Fibroblast of skin of left quadriceps (primary cell): ENCODE results near the gene R3HDM1.
"Not testable (repeated sequence)": the region's sequence is repeated elsewhere in the genome, so short reads cannot be mapped to it uniquely, and the experiment has no call there.

ENCODE experiments used
- DNase-seq, 2 experiments: peaks; one replicate each; pipeline ENCODE4 v3.0.0-alpha.2; 2013; ENCODE audit warnings: low read depth in 2 of 2

Gene R3HDM1

DNA sequence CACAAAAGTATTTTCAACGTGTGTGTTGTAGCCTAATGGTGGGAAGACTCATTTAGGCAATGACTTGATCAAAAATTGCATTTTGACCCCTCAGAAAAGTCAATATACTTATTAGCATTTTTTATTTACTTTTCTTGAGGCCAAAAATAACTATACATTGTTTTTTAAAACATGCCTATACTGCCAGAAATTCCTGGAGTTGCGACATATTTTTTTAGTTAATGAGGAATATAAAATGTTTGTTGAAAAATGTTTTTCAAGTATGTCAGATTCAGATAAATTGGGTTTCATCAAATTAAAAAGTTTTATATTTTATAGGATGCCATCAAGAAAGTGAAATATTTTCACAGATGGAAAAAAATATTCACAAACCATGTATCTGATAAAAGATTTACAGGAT, 39.6 kb downstream of the R3HDM1 start:
- DNase-seq, result no peak

DNA sequence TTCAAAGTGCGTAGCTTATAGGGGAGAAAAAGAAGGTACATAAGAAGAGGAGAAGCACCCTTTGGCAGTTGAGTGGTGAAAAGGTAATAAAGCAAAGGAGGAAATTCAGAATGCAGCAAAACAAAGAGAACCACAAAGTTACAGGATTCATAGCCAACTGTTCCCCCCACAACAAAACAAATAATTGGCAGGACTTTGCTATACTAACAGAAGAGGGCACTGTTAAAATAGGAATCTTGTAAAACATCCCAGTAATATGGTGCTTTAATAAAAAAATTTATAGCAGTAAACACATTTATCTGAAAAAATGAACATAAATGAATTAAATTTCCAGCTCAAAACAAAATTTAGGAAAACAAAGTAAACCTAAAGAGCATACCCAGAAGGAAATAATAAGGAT, 42.3 kb downstream of the R3HDM1 start:
- no peak for DNase-seq

DNA sequence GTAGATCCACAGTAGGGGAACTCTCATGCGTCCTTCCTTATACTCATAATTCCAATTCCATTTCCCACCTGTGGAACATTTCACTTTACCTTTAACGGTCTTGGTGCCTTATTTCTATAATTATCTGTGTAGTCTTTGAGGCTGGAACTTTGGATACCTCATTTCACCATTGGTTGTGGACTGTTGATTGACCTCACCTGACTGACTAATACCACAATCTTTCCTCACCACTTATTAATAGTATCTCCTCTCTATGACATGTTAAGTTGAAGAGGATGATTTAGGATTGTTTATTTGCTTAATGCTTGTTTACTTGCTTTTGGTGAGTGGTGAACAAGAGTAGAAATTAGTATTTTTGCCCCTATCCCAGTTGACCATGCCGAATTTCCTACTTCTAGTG, 50.0 kb downstream of the R3HDM1 start:
- no peak for DNase-seq

DNA sequence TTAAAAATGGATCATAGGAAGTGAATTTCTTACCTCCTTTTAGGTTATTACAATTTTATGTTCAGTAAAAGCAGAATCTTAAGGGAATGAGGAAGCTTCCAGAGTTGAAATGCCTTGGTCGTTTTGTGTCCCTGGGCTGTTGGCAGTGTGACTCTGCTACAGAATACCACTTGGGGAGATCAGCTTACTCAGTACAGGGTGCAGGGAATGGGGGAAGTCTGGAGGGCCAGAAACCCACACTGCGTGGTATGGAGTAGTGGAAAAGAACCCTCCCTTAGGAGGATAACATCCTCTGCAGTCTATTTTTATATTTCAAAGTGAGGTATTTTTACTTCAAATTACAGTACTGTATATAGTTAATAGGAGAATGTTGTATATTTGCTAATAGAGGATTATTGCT, 51.1 kb downstream of the R3HDM1 start:
- no peak for DNase-seq

DNA sequence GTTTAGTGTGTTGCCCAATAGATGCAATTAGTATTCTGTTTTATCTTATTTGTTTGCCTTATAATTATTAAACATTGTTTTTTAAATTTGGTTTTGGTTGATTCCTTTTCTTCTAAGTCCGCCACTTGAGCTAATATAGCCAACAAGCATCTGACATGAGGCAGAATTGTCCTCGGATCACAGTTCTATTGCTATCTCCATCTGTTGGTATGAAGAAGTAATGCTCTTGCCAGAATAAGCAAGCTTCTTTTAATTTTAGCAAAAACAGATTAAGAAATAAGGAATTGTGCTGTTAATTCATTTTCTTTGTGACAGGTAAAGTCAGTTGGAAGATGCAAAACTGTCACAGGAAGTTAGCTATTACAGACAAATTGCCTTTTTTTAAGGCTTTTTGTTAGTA, 54.3 kb downstream of the R3HDM1 start:
- DNase-seq, result no peak

DNA sequence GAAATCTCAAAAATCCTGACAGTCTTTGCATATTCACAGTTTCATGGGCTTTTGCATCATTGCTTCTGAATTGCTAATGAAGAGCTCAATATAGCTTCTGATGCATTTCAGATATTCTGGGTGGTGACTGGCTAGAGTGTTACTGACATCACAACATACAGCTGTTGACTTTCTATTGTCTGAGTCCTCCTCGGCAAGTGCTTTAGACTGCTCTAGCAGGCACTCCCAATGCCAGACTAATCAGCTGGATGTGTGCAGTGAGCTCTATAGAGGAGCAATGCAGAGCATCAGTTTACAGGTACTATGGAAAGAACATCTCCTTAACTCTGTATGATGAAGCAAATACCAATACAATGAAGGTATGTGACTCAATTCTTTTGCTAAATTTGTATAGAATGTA, 54.9 kb downstream of the R3HDM1 start:
- DNase-seq, result no peak

DNA sequence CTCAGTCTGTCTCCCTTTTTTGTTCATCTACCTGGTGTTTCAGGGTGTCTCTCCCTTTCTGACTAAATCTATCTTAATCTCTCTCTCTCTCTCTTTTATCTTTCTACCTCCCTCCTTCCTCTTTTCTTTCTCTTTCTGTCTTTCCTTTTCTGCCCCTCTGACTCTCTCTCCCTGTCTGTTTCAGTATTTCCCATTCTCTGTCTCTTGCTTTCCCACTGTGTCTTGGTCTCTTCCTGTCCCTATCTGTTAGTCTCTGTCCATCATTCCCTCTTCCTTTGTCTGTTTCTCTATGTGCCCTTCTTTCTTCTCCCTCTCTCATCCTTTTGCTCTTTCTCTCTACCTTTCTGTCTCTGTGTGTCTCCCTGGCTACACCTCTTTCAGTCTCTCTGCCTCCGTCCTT, 56.7 kb downstream of the R3HDM1 start:
- no peak for DNase-seq

DNA sequence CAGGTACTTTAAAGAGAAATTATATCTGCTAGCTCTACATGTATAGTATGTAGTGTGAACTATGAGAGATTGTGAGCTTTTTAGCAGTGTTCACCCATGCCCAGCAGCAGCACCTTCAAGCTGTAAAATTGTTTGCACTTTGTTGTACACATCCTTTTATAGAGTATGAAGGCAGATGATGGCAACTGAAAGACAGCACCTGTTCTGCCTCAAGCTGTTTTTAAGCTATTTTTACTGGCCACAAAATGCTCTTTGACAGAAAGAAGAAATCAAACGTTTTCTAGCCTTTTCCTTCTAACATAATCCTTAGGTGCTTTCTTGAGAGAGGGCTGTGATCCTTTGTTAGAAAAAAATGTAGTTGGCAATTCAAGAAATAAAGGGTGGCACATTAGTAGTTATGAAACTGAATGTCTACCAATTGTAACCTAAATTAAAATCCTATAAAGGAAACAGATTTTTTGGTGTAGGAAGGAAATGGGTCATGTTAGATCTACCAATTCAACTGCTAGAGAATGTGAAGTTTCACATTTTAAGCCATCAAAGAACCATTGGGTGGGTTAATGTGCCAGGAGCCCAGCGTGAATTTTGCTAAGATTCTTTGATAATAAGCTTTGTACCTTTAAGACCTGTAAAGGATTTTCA, 59.5 kb downstream of the R3HDM1 start:
- no peak for DNase-seq

DNA sequence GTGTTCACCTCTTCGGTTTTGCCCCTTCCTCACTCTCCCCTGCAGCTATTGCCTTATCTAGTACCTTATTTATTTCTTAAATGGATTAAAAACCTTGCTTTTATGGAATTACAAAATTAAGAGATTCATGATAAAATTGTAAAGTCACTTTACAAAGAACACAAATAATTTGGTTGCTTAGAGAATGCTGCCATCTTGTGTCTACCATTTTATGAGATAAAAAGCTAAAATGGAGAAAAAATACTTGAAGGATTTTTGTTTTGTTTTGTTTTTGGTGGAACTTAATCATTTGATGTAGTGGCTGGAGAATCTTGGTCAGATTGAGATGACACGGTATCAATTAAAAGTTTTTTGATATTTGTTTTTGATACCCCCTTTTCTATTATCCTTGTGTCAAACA, 69.6 kb downstream of the R3HDM1 start:
- no peak for DNase-seq

DNA sequence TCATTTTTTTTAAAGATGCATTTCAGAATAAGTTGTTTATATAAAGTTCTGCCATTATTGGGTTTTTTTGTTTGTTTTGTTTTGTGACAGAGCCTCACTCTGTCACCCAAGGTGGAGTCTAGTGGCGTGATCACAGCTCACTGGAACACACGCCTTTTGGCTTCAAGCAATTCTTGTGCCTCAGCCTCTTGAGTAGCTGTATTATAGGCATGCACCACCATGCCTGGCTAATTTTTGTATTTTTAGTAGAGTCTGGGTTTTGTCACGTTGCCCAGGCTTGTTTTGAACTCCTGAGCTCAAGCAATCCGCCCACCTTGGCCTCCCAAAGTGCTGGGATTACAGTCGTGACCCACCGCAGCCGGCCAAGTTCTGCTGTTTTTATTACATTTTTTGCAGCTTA, 72.3 kb downstream of the R3HDM1 start:
- DNase-seq, result no peak

DNA sequence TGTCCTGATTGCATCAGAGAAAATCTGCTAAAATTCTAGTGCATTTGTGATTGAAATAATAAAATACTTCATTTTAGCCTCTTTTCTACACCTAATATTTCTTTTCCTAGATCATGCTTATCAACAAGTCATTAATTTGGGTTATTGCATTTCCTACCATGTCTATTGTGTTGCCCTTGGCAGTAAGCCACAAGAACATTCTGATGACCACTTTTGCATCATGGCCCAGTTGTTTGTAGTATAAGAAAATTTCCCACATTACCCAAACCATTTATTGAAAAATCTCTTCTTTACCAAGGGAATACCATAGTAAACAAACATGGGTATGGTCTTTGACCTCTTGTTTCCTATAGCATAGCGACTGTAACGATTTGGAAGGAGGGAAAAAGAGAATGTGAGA, 76.3 kb downstream of the R3HDM1 start:
- peak in 1 of 2 experiments; percentile 3 for DNase-seq

DNA sequence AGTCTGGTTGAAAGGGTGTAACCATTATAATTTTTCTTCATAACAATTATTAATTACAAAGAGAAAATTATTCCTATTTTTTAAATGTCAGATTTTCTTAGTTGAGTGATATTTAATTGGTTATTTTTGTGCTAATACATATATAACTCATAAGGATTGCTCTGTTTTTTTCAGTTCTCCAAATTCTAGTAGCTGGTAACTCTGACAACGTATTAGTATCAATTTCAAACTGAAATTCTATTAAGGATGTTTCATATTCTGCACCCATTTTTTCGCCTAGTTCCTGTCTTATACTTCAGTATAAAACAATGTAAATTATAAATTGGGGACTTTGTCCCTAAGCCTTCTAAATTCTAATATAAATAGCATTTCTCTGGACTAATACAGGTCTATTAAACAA, 81.0 kb downstream of the R3HDM1 start:
- DNase-seq, result no peak

DNA sequence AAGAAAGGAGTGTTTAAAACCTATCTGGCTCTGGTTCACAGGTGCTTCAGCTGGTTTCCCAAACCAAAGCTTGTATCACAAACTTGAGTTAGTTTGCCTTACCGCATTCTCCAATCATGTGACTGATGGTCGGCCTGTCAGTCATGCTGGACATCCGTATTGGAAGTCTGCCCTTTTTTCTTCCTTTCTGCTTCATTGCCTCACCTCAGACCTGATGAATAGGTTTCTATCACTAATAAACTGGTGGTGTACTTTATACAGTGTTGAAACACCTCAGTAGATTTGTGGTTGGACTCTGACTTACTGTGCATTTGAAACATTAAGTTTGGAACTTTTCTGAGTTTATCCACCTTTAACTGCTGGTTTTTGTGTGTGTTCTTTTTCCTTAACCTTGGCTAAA, 84.1 kb downstream of the R3HDM1 start:
- no peak for DNase-seq

DNA sequence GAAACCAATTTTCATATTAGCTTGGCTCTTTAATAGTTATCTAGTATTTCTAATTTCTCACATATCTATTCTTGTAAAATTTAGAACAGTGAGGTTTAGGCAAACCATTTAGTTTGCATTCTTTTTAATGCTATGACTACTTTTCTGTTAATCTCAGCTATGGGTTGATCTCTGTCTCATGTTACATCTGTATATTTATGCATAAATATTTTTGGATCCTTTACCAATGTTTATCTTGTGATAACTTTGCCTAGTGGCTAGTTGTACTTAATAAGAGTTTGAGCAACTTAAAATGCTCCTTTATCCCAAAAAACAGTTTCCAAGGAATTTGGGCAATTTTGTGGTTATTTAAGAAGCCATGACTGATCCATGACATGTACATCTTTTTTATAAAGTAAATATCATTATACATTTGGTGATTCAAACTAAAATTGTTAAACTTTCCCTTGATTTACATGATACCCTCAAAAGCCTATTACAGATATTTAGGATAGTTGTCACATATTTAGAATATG, 86.3 kb downstream of the R3HDM1 start:
- no peak for DNase-seq

DNA sequence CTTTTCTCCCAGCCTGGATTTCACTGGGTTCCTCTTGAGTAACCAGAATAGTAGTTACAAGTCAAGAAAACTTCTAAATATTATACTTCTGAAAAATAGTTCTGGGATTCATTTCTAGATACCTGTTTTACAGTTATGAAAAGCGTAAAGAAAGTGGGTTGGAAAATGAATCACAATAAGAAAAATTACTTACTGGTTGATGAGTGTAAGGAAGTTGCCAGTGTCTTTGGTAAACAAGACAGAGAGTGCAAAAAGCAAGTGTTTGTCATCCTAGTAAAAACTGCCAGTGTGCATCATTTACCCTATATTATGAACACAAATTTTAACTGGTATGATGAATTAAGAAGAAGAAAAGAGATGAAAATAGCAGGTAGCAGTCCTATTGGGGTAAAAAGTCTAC, 88.9 kb downstream of the R3HDM1 start:
- no peak for DNase-seq

DNA sequence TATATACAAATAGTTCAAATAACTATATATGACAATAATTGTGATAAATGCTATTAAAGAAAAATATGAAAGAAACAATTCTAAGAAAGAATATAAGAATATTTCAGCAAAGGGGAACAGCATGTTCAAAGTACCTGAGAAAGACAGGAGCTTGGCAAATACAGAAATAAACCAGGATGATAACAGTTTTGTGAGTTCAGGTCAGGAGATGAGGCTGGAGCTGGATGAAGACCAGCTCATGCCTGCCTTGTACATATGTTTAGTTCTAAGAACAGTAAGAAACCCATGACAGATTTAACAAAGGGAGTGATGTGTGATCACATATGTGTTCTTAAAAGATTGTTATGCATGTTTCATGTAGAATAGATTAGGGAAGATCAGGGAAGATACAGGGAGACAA, 98.2 kb downstream of the R3HDM1 start:
- no peak for DNase-seq

DNA sequence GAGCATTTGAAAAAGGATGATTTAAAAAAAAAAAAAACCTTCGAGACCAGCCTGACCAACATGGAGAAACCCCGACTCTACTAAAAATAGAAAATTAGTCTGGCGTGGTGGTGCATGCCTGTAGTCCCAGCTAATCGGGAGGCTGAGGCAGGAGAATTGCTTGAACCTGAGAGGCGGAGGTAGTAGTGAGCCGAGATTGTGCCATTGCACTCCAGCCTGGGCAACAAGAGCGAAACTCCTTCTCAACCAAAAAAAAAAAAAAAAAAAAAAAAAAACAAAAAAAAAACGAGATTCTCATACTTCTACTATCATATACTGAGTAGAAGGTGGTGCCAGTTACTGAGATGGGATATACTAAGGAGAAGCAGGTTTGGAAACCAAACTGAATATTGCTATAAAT, 98.8 kb downstream of the R3HDM1 start:
- not testable (repeated sequence) for DNase-seq

DNA sequence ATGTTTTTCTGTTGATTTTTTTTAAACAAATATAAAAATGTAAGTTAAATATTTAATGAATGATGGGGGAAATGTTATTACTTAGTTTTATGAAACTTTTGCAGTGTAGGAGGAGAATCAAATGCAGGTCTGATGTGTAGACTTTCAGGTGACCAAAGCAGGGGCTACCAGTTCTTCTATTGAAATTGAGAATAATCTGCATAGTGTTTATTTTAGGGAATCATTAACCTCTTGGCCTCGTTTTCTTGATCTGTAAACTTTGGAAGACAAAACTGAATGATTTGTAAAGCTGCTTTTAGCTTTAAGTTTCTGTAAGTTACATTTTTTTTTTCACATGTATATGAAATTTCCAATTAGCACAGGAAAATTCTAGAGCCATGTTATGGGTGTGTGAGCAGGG, 99.2 kb downstream of the R3HDM1 start:
- no peak for DNase-seq

DNA sequence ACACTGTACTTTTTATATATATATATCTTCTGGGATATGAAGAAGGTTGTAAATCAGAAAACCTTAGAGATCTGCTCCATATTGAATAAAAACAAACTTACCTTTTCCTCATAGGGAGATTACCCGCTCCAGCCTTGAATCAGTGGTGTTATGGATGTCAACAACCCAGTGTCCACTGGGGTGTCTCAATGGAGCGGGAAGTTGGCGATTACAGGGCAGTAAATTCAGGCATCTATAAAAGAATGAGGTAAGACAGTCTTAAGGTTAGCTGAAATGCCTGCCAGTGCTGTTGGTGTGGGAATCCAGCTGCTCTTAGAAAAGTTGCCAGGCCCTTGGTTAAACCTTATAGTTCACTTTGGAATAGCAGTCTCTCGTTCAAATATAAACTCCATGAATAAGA, 102.3 kb downstream of the R3HDM1 start:
- DNase-seq, result no peak

DNA sequence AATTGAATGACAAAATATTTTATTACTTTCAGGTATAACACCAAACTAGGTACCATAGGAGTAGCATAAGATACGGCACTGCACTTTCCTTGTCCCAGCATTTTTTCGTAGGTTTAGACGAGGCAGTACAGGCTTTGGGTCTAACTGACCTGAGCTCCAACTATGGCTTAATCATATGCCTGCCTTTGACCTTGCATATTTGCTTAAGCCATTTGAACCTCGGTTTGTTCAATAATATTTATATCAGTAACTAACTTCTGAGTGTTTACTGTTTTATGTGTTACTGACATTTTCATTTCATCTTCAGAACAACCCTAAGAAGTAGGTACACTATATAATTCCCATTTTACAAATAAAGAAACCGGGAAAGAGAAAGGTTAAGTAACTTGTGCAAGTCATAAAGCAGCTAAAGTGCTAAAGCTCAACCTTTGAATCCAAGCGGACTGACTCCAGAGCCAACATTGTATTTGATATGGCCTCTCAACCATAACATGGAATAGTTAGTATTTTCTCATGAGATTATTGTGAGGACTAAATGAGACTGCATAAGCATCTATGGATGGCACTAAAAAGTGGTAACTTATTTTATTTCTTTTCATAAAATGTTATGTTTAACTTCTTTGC, 104.0 kb downstream of the R3HDM1 start:
- no peak for DNase-seq

DNA sequence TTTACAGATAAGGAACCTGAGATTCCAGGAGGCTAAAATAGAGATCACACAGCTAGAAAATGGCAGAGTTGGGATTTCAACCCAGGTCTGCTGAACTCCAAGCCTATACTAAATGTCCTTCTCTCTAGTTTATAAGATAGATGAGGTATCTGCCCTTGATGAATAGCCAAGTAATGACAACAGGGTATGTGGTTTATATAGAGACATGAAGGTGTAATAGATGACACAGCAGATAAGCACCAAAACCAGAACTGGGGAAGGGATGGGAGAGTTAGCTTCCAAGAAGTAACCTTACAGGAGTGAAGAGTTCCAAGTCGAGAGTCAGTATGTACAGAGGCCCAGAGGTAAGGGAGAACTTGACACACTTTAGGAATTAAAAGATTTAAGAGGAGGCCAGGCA, 105.7 kb downstream of the R3HDM1 start:
- DNase-seq, result no peak

DNA sequence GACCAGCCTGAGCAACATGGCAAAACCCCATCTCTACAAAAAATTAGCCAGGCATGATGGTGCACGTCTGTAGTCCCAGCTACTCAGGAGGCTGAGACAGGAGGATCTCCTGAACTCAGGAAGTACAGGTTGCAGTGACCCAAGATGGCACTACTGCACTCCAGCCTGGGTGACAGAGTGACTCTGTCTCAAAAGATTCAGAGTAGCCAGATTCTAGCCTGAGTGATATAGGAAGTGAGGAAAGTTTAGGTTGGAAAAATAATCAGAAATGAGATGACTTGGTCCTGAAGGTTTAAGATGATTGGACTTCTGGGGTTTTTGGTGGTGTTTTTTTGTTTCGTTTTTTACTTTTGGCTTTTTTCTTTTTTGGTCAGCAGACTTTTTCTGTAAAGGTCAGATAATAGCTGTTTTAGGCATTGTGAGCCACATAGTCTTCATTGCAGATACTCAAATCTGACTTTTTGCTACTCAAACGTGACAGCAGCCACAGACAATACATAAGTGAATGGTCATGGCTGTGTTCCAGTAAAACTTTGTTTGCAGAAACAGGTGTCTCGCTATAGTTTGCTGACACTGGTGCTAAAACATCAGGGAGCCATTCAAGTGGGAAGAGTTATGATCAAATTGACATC, 106.3 kb downstream of the R3HDM1 start:
- no peak for DNase-seq

DNA sequence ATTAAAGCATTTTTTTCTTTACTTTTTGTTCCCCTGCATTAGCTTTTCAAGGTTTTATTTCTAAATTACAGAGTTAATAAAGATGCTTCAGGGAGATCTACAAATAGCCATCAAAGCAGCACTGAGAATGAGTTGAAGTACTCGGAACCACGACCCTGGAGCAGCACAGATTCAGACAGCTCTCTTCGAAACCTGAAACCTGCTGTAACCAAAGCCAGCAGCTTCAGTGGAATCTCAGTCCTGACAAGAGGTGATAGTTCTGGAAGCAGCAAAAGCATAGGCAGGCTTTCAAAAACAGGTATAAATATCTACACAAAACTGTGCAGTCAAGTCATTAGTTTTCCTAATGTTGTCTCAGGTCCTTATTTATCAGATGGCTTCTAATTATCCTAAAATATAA, 107.5 kb downstream of the R3HDM1 start:
- no peak for DNase-seq
